IMR-90 (cell line): ENCODE data around the gene TMEM121B. TPM values are rescaled to one million over a fixed set of nuclear protein-coding genes. Genes with fewer than 3 reads are reported as not detected.

Source experiments
- ATAC-seq: fragments of 200-7000 bp; cut with Tn5 transposase; 2 replicates; pipeline ENCODE4 v1.9.1; 2020; ENCODE audit warnings: low read depth, mild to moderate bottlenecking, moderate library complexity
- BruUV-seq: library from RNA; stranded (reverse); fragments of 400-500 nt; replicated peaks from 2 replicates; lab custom pipeline; 2021; lab: Mats Ljungman, UMichigan
- CTCF ChIA-PET: fragments of 300-600 bp; formaldehyde crosslinking; extraction: SDS; loops from one replicate; lab custom pipeline; 2021; ENCODE audit warnings: antibody characterized with exemption; lab: Yijun Ruan, JAX
- POLR2A ChIA-PET: fragments of 300-600 bp; sonication (Branson Sonifier 250); formaldehyde crosslinking; loops from one replicate; lab custom pipeline; 2022; ENCODE audit warnings: antibody characterized with exemption; ENCODE audit not compliant: unreplicated experiment; lab: Charles Lee
- DNase-seq: peaks from one replicate; pipeline ENCODE4 v3.0.0; 2013
- H2AFZ ChIP-seq: replicated peaks from 2 replicates; pipeline ENCODE3; 2013; ENCODE audit warnings: low read length, mild to moderate bottlenecking; ENCODE audit not compliant: poor library complexity
- H2AK5ac ChIP-seq: 2 replicates; pipeline ENCODE4 v1.6.1; 2013; ENCODE audit warnings: low read depth, low read length, inconsistent platforms
- H2AK9ac ChIP-seq: replicated peaks from 2 replicates; pipeline ENCODE3; 2013; ENCODE audit warnings: mild to moderate bottlenecking, low read depth, low read length, moderate library complexity; ENCODE audit not compliant: poor library complexity
- H2BK120ac ChIP-seq: 2 replicates; pipeline ENCODE4 v1.6.1; 2013; ENCODE audit warnings: low read depth, low read length, inconsistent platforms
- H2BK15ac ChIP-seq: 3 replicates; pipeline ENCODE4 v1.6.1; 2013; ENCODE audit warnings: low read depth, low read length, inconsistent platforms
- H2BK20ac ChIP-seq: 2 replicates; pipeline ENCODE4 v1.6.1; 2013; ENCODE audit warnings: low read depth, mild to moderate bottlenecking, inconsistent platforms, low read length, moderate library complexity
- H2BK5ac ChIP-seq: 2 replicates; pipeline ENCODE4 v1.6.1; 2013; ENCODE audit warnings: mild to moderate bottlenecking, low read depth, low read length, inconsistent platforms; ENCODE audit not compliant: poor library complexity, severe bottlenecking
- H3K14ac ChIP-seq: replicated peaks from 2 replicates; pipeline ENCODE4 v1.6.1; 2013; ENCODE audit warnings: low read depth, low read length, inconsistent platforms
- H3K18ac ChIP-seq: 2 replicates; pipeline ENCODE4 v1.6.1; 2013; ENCODE audit warnings: low read depth, low read length, control low read depth
- H3K23ac ChIP-seq: 2 replicates; pipeline ENCODE4 v1.6.1; 2013; ENCODE audit warnings: low read depth, low read length, inconsistent platforms
- H3K27ac ChIP-seq: 2 replicates; pipeline ENCODE4 v1.5.1; 2013; ENCODE audit warnings: mild to moderate bottlenecking, control low read depth, low read length; ENCODE audit not compliant: insufficient read depth
- H3K27me3 ChIP-seq: 2 replicates; pipeline ENCODE4 v1.6.1; 2013; ENCODE audit warnings: low read length; ENCODE audit not compliant: control insufficient read depth, insufficient read depth
- H3K36me3 ChIP-seq: 2 replicates; pipeline ENCODE4 v1.6.1; 2013; ENCODE audit warnings: low read length, mixed read lengths; ENCODE audit not compliant: control insufficient read depth, insufficient read depth
- H3K4ac ChIP-seq: 2 replicates; pipeline ENCODE4 v1.6.1; 2013; ENCODE audit warnings: low read depth, low read length, inconsistent platforms
- H3K4me1 ChIP-seq: 2 replicates; pipeline ENCODE4 v1.6.1; 2013; ENCODE audit warnings: low read length, mixed read lengths; ENCODE audit not compliant: control insufficient read depth, insufficient read depth
- H3K4me2 ChIP-seq: 2 replicates; pipeline ENCODE4 v1.6.1; 2013; ENCODE audit warnings: low read depth, mild to moderate bottlenecking, control low read depth, low read length, moderate library complexity
- H3K4me3 ChIP-seq: 2 replicates; pipeline ENCODE4 v1.5.1; 2013; ENCODE audit warnings: low read depth, mild to moderate bottlenecking, control low read depth, low read length, moderate library complexity; ENCODE audit not compliant: insufficient read depth
- H3K56ac ChIP-seq: 2 replicates; pipeline ENCODE4 v1.6.1; 2013; ENCODE audit warnings: low read length, inconsistent platforms; ENCODE audit not compliant: insufficient read depth; ENCODE audit errors: extremely low read depth
- H3K79me1 ChIP-seq, 2 experiments: 2 replicates each; pipeline ENCODE4 v1.6.1; 2013; ENCODE audit warnings: low read length in 2 of 2, inconsistent platforms in 1 of 2, low read depth in 1 of 2
- H3K9ac ChIP-seq: 2 replicates; pipeline ENCODE4 v1.6.1; 2013; ENCODE audit warnings: low read depth, low read length, control low read depth
- H3K9me1 ChIP-seq: 2 replicates; pipeline ENCODE4 v1.6.1; 2013; ENCODE audit warnings: low read length, inconsistent platforms; ENCODE audit not compliant: insufficient read depth
- H3K9me3 ChIP-seq: 2 replicates; pipeline ENCODE4 v1.6.1; 2013; ENCODE audit warnings: low read length; ENCODE audit not compliant: control insufficient read depth, insufficient read depth
- H4K20me1 ChIP-seq: 2 replicates; pipeline ENCODE4 v1.6.1; 2013; ENCODE audit warnings: low read length, inconsistent platforms; ENCODE audit not compliant: insufficient read depth
- H4K5ac ChIP-seq: 2 replicates; pipeline ENCODE4 v1.6.1; 2013; ENCODE audit warnings: mild to moderate bottlenecking, low read depth, low read length, control low read depth
- H4K8ac ChIP-seq, 2 experiments: 2 replicates each; pipeline ENCODE4 v1.6.1; 2013; ENCODE audit warnings: low read depth in 2 of 2, low read length in 2 of 2, control low read depth in 1 of 2, inconsistent platforms in 1 of 2
- H4K91ac ChIP-seq: 2 replicates; pipeline ENCODE4 v1.6.1; 2013; ENCODE audit warnings: low read depth, low read length, inconsistent platforms; ENCODE audit not compliant: insufficient read depth
- BHLHE40 ChIP-seq: fragments of 150-350 bp; IDR thresholded peaks from 2 replicates; pipeline ENCODE4 v1.6.1; 2016; ENCODE audit warnings: mild to moderate bottlenecking, low read depth, low read length
- MAFK ChIP-seq: IDR thresholded peaks from 2 replicates; pipeline ENCODE4 v1.6.1; 2012; ENCODE audit warnings: low read depth, low read length, improper control_type of control experiment
- MAZ ChIP-seq: IDR thresholded peaks from 2 replicates; pipeline ENCODE4 v1.6.1; 2012; ENCODE audit warnings: low read depth, mild to moderate bottlenecking, low read length, improper control_type of control experiment, moderate library complexity, borderline replicate concordance
- NFE2L2 ChIP-seq: fragments of 150-350 bp; IDR thresholded peaks from 2 replicates; pipeline ENCODE4 v1.6.1; 2016; ENCODE audit warnings: low read depth, mild to moderate bottlenecking, low read length
- POLR2A ChIP-seq: IDR thresholded peaks from 2 replicates; pipeline ENCODE4 v1.6.1; 2012; ENCODE audit warnings: mild to moderate bottlenecking, low read depth, low read length
- RAD21 ChIP-seq: IDR thresholded peaks from 2 replicates; pipeline ENCODE4 v1.6.1; 2012; ENCODE audit warnings: low read length, improper control_type of control experiment
- RCOR1 ChIP-seq: IDR thresholded peaks from 2 replicates; pipeline ENCODE4 v1.6.1; 2012; ENCODE audit warnings: mild to moderate bottlenecking, low read length, improper control_type of control experiment; ENCODE audit not compliant: insufficient replicate concordance
- RFX5 ChIP-seq: IDR thresholded peaks from 2 replicates; pipeline ENCODE4 v1.8.0; 2012; ENCODE audit warnings: low read depth, mild to moderate bottlenecking, low read length, moderate library complexity
- SMC3 ChIP-seq: fragments of 150-350 bp; IDR thresholded peaks from 2 replicates; pipeline ENCODE4 v1.6.1; 2016; ENCODE audit warnings: low read depth, mild to moderate bottlenecking, antibody characterized with exemption, low read length, moderate library complexity
- WGBS, 2 experiments: methylation state at CpG; one replicate each; pipeline versions ENCODE4 v1.1.5 to v1.1.7; 2013; ENCODE audit warnings: missing lambda C conversion rate in 2 of 2; ENCODE audit not compliant: insufficient read length in 1 of 2; ENCODE audit errors: extremely low coverage in 2 of 2; 5-methylcytosine and 5-hydroxymethylcytosine counted together
- dilution Hi-C: fragments of 300-500 bp; cut with HindIII; formaldehyde crosslinking; loops from one replicate; pipeline ENCODE4 v1.14.3; 2018; ENCODE audit warnings: low sequenced_read_pairs; ENCODE audit not compliant: unreplicated experiment
- in situ Hi-C: fragments of 300-500 bp; cut with MboI; formaldehyde crosslinking; loops from 3 replicates; pipeline ENCODE4 v1.14.3; 2019; ENCODE audit warnings: low sequenced_read_pairs, inconsistent platforms, mixed read lengths
- intact Hi-C: fragments of 100-400 bp; cut with micrococcal nuclease; formaldehyde crosslinking; loops from 2 replicates; pipeline ENCODE4 v1.10.0; 2022
- polyA plus RNA-seq, 3 experiments: library from polyadenylated mRNA; depleted of rRNA; stranded (reverse); fragments of >200 nt; gene quantifications; 2 replicates each; pipeline ENCODE4 v1.2.3, GENCODE V29; 2012; ENCODE audit warnings: low replicate concordance in 1 of 3
- total RNA-seq: library from RNA; depleted of rRNA; stranded (reverse); fragments of >200 nt; gene quantifications from 2 replicates; pipeline ENCODE4 v1.2.3, GENCODE V29; 2012
- TF ChIP-seq, protein P1 (sequence below): conservative IDR thresholded peaks from 2 replicates; pipeline ENCODE4 v1.5.1; 2012; ENCODE audit warnings: mild to moderate bottlenecking, low read depth, low read length, improper control_type of control experiment
- TF ChIP-seq, protein P2 (sequence below): fragments of 150-350 bp; IDR thresholded peaks from 2 replicates; pipeline ENCODE4 v1.6.1; 2017; ENCODE audit warnings: mild to moderate bottlenecking, antibody characterized with exemption, low read length, low read depth

TMEM121B gene
- total and polyA plus RNA-seq, 2 of the 4 experiments (the other 2 are of a cell fraction): under 0.01 to 0.29 TPM

DNA sequence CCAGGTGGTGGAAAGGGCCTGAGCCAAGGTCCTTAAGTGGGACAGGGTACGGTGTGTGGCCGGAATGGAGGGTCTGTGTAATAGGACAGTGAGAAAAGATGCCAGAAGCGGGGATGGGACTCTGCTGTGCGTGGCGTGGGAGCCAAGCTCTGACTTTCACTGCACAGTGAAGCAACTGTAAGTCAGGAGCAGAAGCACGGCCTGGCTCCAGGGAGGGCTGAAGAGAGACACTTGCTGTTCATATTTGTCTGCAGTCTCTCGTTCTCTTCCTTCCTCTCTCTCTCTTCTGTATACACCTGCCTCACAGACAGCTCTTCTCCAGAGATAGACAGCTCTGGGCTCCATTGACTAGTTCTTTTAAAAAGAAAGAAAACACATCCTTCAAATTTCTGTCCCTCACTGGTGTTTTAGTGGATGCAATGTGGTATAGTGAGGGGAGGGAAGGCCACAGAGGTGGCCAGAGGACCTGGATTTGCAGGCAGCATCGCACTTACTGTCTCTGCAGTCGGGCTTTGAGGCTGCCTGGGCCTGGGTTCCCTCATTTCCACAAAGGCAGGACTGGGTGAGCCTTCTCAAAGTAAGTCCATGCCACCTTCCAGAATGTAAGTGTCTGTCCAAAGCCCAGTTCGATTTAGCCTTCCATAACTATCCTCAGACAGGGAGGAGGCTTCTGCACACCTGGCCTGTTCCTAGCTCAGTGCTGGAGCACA lies 34.2 kb downstream of the TMEM121B start (continued):
- TF ChIP-seq MAZ: no peak

DNA sequence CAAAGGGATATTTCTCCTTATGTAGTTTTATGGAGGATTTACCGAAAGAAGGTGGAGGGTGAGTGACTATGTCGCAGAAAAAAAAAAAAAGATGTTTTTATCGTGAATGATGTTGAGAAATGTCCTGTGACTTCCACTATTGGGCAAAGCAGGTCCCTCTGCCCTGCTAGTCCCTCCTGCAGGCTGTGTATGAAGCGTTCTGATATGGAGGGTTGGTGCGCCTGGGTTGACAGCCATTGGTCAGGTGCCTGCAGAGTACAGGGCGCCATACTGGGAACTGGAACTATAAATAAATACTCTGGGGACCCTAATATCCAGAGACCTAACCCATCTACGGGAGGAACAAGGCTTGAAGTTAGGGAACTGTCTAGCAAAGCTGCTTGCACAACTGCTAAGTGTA lies 34.9 kb downstream of the TMEM121B start:
- BruUV-seq: no TSS peak
- Histone ChIP-seq H3K4me2 (peak overlapping the region; percentile 82), H3K4me1 (peaks cover 12% of the 10 kb centered on the region), H3K18ac (no peak overlapping the region), H3K9ac (no peak overlapping the region), H4K20me1 (peaks cover 38% of the 10 kb centered on the region), H3K36me3 (no peaks in the 10 kb centered on the region), H4K5ac (no peak overlapping the region), H3K4me3 (0 out of 2 replicates have a peak overlapping the region, but pooled peaks have one; percentile 83), H2AK5ac (no peak overlapping the region), H2AK9ac (no peak overlapping the region), H4K8ac (no peak overlapping the region), H3K27me3 (no peaks in the 10 kb centered on the region), H2BK15ac (no peak overlapping the region), H3K4ac (no peak overlapping the region), H3K9me3 (no peaks in the 10 kb centered on the region), H3K23ac (0 out of 2 replicates have a peak overlapping the region, but pooled peaks have one; percentile 33), H2BK120ac (no peak overlapping the region), H2BK20ac (no peak overlapping the region), H2BK5ac (no peak overlapping the region), H3K56ac (no peak overlapping the region), H3K9me1 (peaks cover 10% of the 10 kb centered on the region), H3K79me1 (peaks cover 9 to 49% of the 10 kb centered on the region in 2 experiments), H3K27ac (no peak overlapping the region), H4K91ac (no peak overlapping the region), H3K14ac (peak overlapping the region; percentile 63; the same call in 1 of the 2 replicates), H2AFZ (no peak overlapping the region)
- WGBS, 2 experiments: no CpG with 5 or more reads among the region's 7 CpGs
- intact Hi-C loops: no loop called here
- DNase-seq: no peak
- ChIA-PET POLR2A (no interaction called here), CTCF (interaction anchor here (1.2 kb wide), 1 partner anchor 85 kb away, joined by 3 read pairs; no protein-coding TSS in a partner anchor)
- dilution Hi-C loops: no loop called here
- in situ Hi-C loops: loop anchor here (5.0 to 25.0 kb wide), 2 partner anchors 66 to 726 kb away; no protein-coding TSS in a partner anchor
- no peak for TF ChIP-seq NFE2L2
- TF ChIP-seq SMC3: no peak
- TF ChIP-seq POLR2A: no peak
- TF ChIP-seq MAFK: no peak
- TF ChIP-seq, protein P1, sequence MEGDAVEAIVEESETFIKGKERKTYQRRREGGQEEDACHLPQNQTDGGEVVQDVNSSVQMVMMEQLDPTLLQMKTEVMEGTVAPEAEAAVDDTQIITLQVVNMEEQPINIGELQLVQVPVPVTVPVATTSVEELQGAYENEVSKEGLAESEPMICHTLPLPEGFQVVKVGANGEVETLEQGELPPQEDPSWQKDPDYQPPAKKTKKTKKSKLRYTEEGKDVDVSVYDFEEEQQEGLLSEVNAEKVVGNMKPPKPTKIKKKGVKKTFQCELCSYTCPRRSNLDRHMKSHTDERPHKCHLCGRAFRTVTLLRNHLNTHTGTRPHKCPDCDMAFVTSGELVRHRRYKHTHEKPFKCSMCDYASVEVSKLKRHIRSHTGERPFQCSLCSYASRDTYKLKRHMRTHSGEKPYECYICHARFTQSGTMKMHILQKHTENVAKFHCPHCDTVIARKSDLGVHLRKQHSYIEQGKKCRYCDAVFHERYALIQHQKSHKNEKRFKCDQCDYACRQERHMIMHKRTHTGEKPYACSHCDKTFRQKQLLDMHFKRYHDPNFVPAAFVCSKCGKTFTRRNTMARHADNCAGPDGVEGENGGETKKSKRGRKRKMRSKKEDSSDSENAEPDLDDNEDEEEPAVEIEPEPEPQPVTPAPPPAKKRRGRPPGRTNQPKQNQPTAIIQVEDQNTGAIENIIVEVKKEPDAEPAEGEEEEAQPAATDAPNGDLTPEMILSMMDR: no peak
- no peak for TF ChIP-seq RFX5
- no peak for TF ChIP-seq RAD21
- TF ChIP-seq, protein P2, sequence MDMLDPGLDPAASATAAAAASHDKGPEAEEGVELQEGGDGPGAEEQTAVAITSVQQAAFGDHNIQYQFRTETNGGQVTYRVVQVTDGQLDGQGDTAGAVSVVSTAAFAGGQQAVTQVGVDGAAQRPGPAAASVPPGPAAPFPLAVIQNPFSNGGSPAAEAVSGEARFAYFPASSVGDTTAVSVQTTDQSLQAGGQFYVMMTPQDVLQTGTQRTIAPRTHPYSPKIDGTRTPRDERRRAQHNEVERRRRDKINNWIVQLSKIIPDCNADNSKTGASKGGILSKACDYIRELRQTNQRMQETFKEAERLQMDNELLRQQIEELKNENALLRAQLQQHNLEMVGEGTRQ: no peak
- no peak for TF ChIP-seq MAZ
- TF ChIP-seq RCOR1: no peak
- no peak for TF ChIP-seq BHLHE40
- no peak for ATAC-seq
